Measurements from ENCODE around the gene ATG7. TPM values are rescaled to one million over a fixed set of nuclear protein-coding genes. Genes with fewer than 3 reads are reported as not detected.

The ATG7 gene
- total RNA-seq, 1 donor, result 131 TPM

DNA sequence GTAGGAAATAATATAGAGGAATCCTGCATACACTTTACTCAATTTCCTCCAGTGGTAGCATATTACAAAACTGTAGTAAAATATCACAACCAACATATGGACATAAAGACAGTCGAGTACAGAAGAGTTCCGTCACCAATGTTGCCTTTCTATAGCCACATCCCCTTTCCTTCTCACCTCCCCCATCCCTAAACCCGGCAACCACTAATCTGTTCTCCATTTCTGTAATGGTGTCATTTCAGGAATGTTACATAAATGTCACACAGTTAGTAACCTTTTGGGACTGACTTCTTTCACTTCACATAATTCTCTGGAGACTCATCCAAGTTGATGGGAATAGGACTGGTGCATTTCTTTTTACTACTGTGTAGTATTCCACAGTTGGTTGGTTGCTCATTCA is 41.4 kb upstream of the ATG7 start:
- H3K4me3 ChIP-seq (ENCODE audit: low read depth, low read length), result no peak overlapping the region
- TF ChIP-seq, protein P1, sequence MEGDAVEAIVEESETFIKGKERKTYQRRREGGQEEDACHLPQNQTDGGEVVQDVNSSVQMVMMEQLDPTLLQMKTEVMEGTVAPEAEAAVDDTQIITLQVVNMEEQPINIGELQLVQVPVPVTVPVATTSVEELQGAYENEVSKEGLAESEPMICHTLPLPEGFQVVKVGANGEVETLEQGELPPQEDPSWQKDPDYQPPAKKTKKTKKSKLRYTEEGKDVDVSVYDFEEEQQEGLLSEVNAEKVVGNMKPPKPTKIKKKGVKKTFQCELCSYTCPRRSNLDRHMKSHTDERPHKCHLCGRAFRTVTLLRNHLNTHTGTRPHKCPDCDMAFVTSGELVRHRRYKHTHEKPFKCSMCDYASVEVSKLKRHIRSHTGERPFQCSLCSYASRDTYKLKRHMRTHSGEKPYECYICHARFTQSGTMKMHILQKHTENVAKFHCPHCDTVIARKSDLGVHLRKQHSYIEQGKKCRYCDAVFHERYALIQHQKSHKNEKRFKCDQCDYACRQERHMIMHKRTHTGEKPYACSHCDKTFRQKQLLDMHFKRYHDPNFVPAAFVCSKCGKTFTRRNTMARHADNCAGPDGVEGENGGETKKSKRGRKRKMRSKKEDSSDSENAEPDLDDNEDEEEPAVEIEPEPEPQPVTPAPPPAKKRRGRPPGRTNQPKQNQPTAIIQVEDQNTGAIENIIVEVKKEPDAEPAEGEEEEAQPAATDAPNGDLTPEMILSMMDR (IDR thresholded peaks at IDR 0.05; ENCODE audit: insufficient read depth, low read depth, low read length), result no peak
- no peak for DNase-seq (ENCODE audit: low read depth)

DNA sequence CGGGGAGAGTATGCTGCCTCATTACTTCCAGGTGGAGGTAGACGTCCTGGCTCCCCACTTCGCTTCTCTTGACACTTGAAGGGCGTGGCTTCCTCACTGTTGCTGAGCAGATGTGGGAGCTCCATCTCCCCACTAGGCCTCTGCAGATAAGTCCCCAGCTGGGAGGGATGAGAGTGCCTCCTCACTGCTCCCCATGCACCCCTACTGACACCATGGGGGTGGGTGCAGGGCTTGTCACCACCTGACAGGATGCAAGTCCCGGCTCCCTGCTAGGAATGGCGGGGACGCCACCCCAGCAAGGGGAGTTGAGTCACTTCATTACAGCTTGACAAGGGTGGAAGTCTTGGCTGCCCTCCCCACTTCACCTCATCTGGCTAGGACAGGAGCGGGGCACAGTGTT is 36.8 kb upstream of the ATG7 start:
- TF ChIP-seq, protein P1 (IDR thresholded peaks at IDR 0.05; ENCODE audit: insufficient read depth, low read depth, low read length), result no peak
- no peak for DNase-seq (ENCODE audit: low read depth)
- H3K4me3 ChIP-seq (ENCODE audit: low read depth, low read length), result no peak overlapping the region

DNA sequence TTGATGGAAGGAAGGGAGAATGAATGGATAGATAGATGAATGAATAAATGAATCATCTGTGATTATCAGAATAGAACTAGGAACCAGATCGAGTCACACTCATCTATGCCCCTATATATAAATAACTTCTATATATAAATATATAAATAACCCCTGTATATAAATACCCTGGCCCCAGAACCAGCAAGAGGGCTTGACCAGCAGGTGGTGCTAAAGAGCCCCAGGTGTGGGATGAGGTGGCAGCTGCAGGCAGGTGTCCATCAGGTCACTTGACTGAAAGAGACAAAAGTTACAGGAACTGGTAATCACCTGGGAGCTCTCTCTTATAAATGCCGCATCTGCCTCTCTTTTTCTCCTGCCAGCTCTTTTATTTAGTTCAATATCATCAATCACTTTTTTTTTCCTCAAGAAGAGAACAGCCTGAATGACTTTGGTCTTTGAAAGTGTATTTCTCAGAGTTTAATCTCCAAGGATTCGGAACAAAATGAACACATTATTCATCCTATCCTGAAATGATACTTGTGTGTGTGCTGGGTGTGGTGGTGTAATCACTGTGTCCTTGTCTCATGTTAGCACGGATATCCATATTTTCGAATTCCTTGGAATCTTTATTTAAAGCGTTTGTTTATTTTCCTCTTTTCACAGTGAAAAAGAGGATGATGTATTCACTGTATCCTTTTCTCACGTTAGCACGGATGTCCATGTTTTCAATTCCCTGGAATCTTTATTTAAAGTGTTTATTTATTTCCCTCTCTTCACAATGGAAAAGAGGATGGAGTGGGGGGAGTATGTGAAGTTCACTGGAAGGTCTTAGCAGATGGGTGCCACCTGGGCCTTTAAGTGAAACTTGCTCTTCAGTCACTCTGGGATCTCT is 35.4 kb upstream of the ATG7 start:
- DNase-seq (ENCODE audit: low read depth), result peak; percentile 58
- H3K4me3 ChIP-seq (ENCODE audit: low read depth, low read length), result no peak overlapping the region
- TF ChIP-seq, protein P1 (IDR thresholded peaks at IDR 0.05; ENCODE audit: insufficient read depth, low read depth, low read length), result peak; percentile 81

DNA sequence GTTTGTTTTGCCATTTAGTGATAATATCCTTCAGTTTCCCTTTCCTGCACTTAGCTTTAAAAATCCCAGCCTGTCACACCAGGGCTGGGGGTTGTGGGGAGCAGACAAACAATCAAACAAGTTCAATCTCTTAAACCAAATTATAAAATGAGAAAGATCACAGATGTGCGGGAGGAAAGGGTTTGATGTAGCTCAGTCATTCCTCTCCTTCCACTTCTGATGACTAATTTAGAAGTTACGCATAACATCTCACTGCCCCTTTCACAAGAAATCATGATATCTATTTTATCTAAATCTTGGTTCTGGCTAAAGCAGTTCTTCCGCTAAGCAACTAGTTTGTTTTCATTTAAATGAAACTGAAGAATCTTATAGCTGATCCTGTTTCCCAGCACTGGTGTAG is 34.1 kb upstream of the ATG7 start:
- DNase-seq (ENCODE audit: low read depth), result peak; percentile 96
- TF ChIP-seq, protein P1 (IDR thresholded peaks at IDR 0.05; ENCODE audit: insufficient read depth, low read depth, low read length), result no peak
- H3K4me3 ChIP-seq (ENCODE audit: low read depth, low read length), result no peak overlapping the region

DNA sequence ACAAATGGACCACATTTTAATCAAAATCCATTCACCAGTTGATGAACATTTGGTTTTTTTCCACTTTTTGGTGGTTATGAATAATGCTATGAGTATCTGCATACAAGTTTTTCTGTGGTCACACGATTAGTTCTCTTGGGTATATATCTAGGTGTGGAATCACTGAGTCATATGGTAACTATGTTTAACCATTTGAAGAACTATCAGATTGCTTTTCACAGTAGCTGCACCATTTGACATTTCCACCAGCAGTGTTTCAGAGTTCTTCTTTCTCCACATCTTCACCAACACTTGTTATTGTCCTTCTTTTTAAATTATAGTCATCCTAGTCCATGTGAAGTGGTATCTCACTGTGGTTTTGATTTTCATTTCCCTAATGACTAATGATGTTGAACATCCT is 33.3 kb upstream of the ATG7 start:
- TF ChIP-seq, protein P1 (IDR thresholded peaks at IDR 0.05; ENCODE audit: insufficient read depth, low read depth, low read length), result no peak
- peak; percentile 91 for DNase-seq (ENCODE audit: low read depth)
- no peak overlapping the region for H3K4me3 ChIP-seq (ENCODE audit: low read depth, low read length)

DNA sequence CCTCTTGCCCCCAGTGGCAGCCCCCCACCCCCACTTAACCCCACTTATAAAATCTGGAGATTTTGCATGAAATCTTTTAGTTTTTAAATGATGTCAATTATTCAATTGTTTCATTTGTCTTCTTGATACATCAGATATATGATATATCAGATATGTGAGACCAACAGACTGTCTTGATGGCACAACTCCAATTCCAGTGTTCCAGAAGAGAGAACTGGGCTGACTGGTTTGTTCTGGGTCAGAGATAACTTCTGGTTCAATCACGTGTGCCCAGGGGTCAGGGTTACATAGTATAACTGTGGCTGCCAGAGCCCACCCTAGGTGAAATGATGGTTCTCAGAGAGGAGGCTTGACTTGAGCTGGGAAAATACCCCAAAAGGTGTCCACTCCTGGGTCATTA is 32.4 kb upstream of the ATG7 start:
- TF ChIP-seq, protein P1 (IDR thresholded peaks at IDR 0.05; ENCODE audit: insufficient read depth, low read depth, low read length), result no peak
- no peak for DNase-seq (ENCODE audit: low read depth)
- no peak overlapping the region for H3K4me3 ChIP-seq (ENCODE audit: low read depth, low read length)

Data from fibroblast of villous mesenchyme (primary cell).